GM21786 (cell line): ENCODE results near the gene NRBP1.
A peak's percentile ranks its signal among the peaks of the same experiment; 100 is the strongest.
"Not testable (repeated sequence)": the region's sequence is repeated elsewhere in the genome, so short reads cannot be mapped to it uniquely, and the experiment has no call there.

Experiments used
- ATAC-seq: cut with Tn5 transposase; IDR thresholded peaks from one replicate; pipeline ENCODE4 v1.9.1; 2021; ENCODE audit not compliant: unreplicated experiment

The NRBP1 gene

GRCh38 chr2:27421660-27422250 lies 6.7 kb upstream of the NRBP1 start:
- no peak for ATAC-seq

GRCh38 chr2:27422958-27423357 lies 5.5 kb upstream of the NRBP1 start:
- no peak for ATAC-seq

GRCh38 chr2:27425039-27425438 lies 3.4 kb upstream of the NRBP1 start:
- ATAC-seq = not testable (repeated sequence)

- no peak for ATAC-seq
Observed at GRCh38 chr2:27427863-27428212, 593 bp upstream of the NRBP1 start.

DNA sequence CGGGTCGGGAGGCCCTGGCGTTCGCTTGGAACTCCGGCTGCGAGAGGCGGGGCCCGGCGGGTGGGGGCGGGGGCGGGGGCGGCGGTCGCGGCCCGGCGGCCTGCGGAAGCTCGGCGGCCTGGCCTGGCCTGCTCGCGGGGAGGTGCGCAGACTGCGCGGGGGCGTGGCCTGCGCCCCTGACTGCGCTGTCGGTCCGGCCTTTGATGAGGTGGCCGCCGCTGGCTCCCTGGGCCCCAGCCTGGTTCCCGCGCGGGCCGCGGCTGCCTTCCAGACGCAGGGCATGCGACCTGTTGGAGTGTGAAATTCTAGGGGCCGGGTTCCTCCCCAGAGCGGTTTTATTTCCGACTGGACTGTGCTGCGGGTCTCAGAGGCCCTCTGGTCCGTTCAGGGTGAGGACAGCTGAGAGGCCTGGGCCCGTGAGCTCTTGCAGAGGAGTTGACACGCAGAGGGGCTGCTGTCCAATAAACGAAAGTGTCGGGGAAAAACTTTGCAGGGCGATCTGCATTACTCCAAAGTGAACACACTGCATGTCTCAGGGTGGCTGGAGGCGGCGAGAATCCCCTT lies 629 bp downstream of the NRBP1 start:
- peak; percentile 70 for ATAC-seq

GRCh38 chr2:27431395-27431794 lies 3.0 kb downstream of the NRBP1 start:
- ATAC-seq = no peak

GRCh38 chr2:27435628-27436027 lies 7.2 kb downstream of the NRBP1 start:
- ATAC-seq = no peak

- no peak for ATAC-seq
Observed at GRCh38 chr2:27441226-27441926, 12.9 kb downstream of the NRBP1 start.

- ATAC-seq = no peak
Observed at GRCh38 chr2:27441958-27442919, 13.8 kb downstream of the NRBP1 start, which contains the start of gene KRTCAP3. KRTCAP3 (plus strand) TSS chr2:27442381; CDS start chr2:27442413, 32 bp downstream.

- ATAC-seq = no peak
Observed at GRCh38 chr2:27442920-27443282, 14.5 kb downstream of the NRBP1 start.

- ATAC-seq = no peak
Observed at GRCh38 chr2:27445155-27445554, 16.7 kb downstream of the NRBP1 start.

GRCh38 chr2:27445615-27446014 lies 17.2 kb downstream of the NRBP1 start:
- ATAC-seq = no peak

- ATAC-seq = no peak
Observed at GRCh38 chr2:27446057-27446456, 17.6 kb downstream of the NRBP1 start.

- ATAC-seq = no peak
Observed at GRCh38 chr2:27448381-27448780, 19.9 kb downstream of the NRBP1 start.

GRCh38 chr2:27451095-27451494 lies 22.7 kb downstream of the NRBP1 start:
- ATAC-seq = no peak

DNA sequence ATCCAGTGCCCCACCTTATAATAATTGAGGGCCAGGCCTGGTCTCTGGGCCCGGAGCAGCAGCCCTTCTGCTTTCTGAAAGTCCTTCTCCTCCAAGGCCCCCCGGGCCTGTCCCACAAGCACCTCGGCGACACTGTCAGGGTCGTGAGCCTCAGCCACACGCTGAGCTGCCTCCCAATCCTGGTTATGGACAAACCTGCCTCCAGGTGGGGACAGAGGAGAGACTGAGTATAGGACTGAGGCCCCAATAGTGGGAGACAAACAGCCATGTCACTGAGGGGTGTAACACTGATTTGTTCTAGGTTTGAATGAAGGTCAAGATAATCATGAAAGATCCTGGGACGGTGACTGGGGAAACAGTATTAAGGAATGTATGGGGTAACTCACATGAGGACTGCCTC lies 25.5 kb downstream of the NRBP1 start:
- ATAC-seq = no peak

DNA sequence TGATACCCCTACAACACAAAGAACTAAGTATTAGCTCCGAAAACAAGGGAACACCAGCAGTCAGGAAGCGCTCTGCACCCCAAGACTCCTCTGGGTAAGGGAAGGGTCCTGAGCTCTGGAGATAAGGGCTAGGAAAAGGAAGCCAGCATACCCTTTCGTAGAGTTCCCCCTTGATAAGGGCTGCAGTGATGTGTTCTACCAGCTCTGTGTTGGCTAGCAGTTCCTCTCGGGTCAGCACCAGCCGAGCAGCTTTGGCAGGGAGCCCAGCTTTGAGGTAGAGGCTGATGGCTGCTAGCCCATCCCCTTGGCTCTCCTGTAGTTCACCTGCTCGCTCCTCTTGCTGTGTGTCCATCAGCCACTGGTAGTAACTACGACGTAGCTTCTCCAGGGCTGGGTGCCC lies 32.7 kb downstream of the NRBP1 start:
- ATAC-seq = no peak

GRCh38 chr2:27464443-27464842 lies 36.0 kb downstream of the NRBP1 start:
- no peak for ATAC-seq

DNA sequence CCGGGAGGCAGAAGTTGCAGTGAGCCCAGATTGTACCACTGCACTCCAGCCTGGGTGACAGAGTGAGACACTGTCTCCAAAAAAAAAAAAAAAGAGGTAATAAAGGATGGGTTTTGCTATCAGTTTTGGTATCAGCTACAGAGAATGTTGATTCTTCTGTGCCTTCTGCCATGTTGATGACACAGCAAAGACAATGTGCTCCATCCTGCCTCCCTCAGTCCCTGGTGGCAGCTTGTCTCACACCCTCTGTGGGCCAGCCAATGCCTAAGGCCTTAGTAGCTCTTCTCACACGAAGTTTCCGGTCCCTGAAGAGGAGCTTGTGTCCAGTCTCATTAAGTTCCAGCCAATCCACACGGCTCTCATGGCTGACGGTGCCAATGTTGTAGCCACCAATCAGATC lies 43.5 kb downstream of the NRBP1 start:
- ATAC-seq = no peak

DNA sequence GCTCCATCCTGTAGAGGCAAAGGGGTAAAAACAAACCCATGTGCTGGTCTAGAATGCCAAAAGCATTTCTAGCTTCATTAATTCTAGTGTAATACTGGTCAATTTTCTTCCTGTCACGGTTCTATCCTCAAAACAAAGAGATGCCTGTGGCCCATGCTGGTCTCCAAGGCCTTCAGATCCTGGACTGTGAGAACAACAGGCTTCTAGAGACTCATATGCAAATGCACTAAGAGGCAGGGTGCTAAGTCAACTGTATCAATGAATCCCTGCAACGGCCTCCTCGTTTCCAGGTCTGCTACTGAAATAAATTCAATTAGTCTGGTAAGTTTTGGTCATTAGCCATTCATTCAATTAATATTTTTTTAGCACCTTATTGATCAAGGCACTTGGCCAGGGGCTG lies 57.1 kb downstream of the NRBP1 start:
- ATAC-seq = no peak

GRCh38 chr2:27489118-27489497 lies 60.7 kb downstream of the NRBP1 start:
- ATAC-seq = no peak
